Skeletal muscle tissue (tissue), 5 donors: ENCODE measurements around the gene SPI1. TPM values are rescaled to one million over a fixed set of nuclear protein-coding genes. Genes with fewer than 3 reads are reported as not detected.

Experiments
- H3K27ac ChIP-seq: one replicate; pipeline ENCODE4 v1.7.0; 2013; ENCODE audit warnings: mild to moderate bottlenecking, low read depth, low read length, inconsistent platforms
- H3K27me3 ChIP-seq, 3 donors: one replicate each; pipeline ENCODE4 v1.7.0; 2013; ENCODE audit warnings: low read length in 3 of 3; ENCODE audit not compliant: control insufficient read depth in 3 of 3, insufficient read depth in 3 of 3
- H3K36me3 ChIP-seq, 3 donors: one replicate each; pipeline ENCODE4 v1.7.0; 2013; ENCODE audit warnings: low read length in 3 of 3; ENCODE audit not compliant: control insufficient read depth in 3 of 3, insufficient read depth in 3 of 3
- H3K4me1 ChIP-seq, 3 donors: one replicate each; pipeline ENCODE4 v1.7.0; 2013; ENCODE audit warnings: low read length in 3 of 3, mild to moderate bottlenecking in 3 of 3; ENCODE audit not compliant: control insufficient read depth in 3 of 3, insufficient read depth in 3 of 3
- H3K4me3 ChIP-seq, 3 donors: one replicate each; pipeline ENCODE4 v1.7.0; 2013; ENCODE audit warnings: low read length in 3 of 3
- H3K9ac ChIP-seq, 3 donors: one replicate each; pipeline ENCODE4 v1.7.0; 2013; ENCODE audit warnings: low read length in 3 of 3, mild to moderate bottlenecking in 3 of 3, moderate library complexity in 2 of 3, low read depth in 1 of 3
- H3K9me3 ChIP-seq, 3 donors: one replicate each; pipeline ENCODE4 v1.7.0; 2013; ENCODE audit warnings: low read length in 3 of 3; ENCODE audit not compliant: control insufficient read depth in 3 of 3
- small RNA-seq: library from RNA; depleted of rRNA; stranded (forward); fragments of <200 nt; gene quantifications from one replicate; pipeline ENCODE3, GENCODE V24; 2014
- total RNA-seq: library from RNA; depleted of rRNA; stranded (reverse); fragments of >200 nt; gene quantifications from one replicate; pipeline ENCODE4 v1.2.3, GENCODE V29; 2014
- donor health status: Osteomylitis.

Gene SPI1
- total RNA-seq, 1 donor from 2014 or later: 2.6 TPM

GRCh38 chr11:47308050-47308823 lies 70.1 kb downstream of the SPI1 start:
- Histone ChIP-seq H3K36me3 (peaks cover 49 to 71% (median 62%) of the 10 kb centered on the region in 3 donors), H3K9ac (no peak overlapping the region), H3K27ac (no peak overlapping the region), H3K4me1 (peaks cover 16 to 20% (median 18%) of the 10 kb centered on the region in 3 donors), H3K27me3 (no peaks in the 10 kb centered on the region), H3K4me3 (no peak overlapping the region), H3K9me3 (no peaks in the 10 kb centered on the region)

GRCh38 chr11:47306484-47306844 lies 71.9 kb downstream of the SPI1 start:
- Histone ChIP-seq H3K9me3 (no peaks in the 10 kb centered on the region), H3K27ac (no peak overlapping the region), H3K27me3 (no peaks in the 10 kb centered on the region), H3K4me3 (no peak overlapping the region), H3K9ac (peak overlapping the region in 1 of 3 donors; percentile 3), H3K36me3 (peaks cover 44 to 61% (median 60%) of the 10 kb centered on the region in 3 donors), H3K4me1 (peaks cover 16 to 20% (median 18%) of the 10 kb centered on the region in 3 donors)

DNA sequence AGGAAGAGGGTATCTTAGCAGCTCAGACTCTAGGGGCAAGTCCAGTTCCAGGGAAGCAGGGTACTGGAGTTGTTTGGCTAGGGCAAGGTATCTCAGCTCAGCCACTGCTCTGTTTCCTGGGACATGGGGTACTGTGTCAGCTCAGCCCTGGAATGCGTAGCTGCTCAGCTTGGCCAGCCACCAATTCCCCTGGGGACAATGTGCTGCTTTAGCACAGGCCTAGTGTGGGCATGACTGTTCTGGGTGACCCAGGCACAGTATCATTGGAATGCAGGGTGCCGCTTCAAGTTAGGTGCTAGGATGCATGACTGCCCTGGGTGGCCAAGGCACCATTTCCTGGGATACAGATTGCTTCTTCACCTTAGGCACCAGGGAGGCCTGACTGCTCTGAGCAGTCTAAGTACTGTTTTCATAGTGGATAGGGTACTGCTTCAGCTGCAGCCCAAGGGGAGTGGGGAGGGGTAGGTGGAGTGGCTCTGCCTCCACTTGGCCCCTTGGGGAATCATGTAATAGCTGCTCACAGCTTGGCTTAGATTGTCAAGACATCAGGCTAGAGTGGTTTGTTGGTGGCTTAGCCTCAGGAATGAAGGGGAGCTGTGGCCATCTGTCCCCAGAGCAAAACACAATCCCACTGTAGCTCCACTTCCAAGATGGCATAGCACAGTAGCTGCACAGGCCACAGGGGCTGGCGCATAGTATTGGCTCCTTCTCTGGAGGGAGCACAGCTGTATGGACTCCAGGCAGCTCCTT lies 72.4 kb downstream of the SPI1 start:
- Histone ChIP-seq H3K9ac (peak overlapping the region in 2 of 3 donors; percentile 3 to 62), H3K36me3 (peaks cover 41 to 56% (median 55%) of the 10 kb centered on the region in 3 donors), H3K4me1 (peaks cover 16 to 20% (median 18%) of the 10 kb centered on the region in 3 donors), H3K27me3 (no peaks in the 10 kb centered on the region), H3K4me3 (no peak overlapping the region), H3K9me3 (no peaks in the 10 kb centered on the region), H3K27ac (no peak overlapping the region)

Small RNA genes lying within 50 kb of the gene (small RNA-seq; reads per million reads assigned to genes)
- not detected for gene MIR4487

Other genes starting within 250 kb of the SPI1 start
- 105 TPM for gene ARFGAP2, start 201.7 kb downstream of the SPI1 start, total RNA-seq
- gene PACSIN3, start 192.1 kb downstream of the SPI1 start, total RNA-seq: 127 TPM
- 7.8 TPM for gene DDB2, start 163.6 kb downstream of the SPI1 start, total RNA-seq
- 11.5 TPM for gene ACP2, start 129.7 kb downstream of the SPI1 start, total RNA-seq
- 23.5 TPM for gene NR1H3, start 120.6 kb downstream of the SPI1 start, total RNA-seq
- 15.7 TPM for gene MADD, start 108.4 kb downstream of the SPI1 start, total RNA-seq
- 1.6 TPM for gene MYBPC3, start 25.8 kb downstream of the SPI1 start, total RNA-seq
- 16.7 TPM for gene SLC39A13, start 30.0 kb upstream of the SPI1 start, total RNA-seq
- gene PSMC3, start 47.9 kb upstream of the SPI1 start, total RNA-seq: 146 TPM
- gene RAPSN, start 70.6 kb upstream of the SPI1 start, total RNA-seq: 44.9 TPM
- gene CELF1, start 174.6 kb upstream of the SPI1 start, total RNA-seq: 74.6 TPM
- gene PTPMT1, start 187.1 kb upstream of the SPI1 start, total RNA-seq: 18.8 TPM
- gene KBTBD4, start 200.4 kb upstream of the SPI1 start, total RNA-seq: 19.8 TPM
- 95.5 TPM for gene NDUFS3, start 200.5 kb upstream of the SPI1 start, total RNA-seq
- 2.1 TPM for gene FAM180B, start 208.1 kb upstream of the SPI1 start, total RNA-seq
- 6.8 TPM for gene C1QTNF4, start 215.9 kb upstream of the SPI1 start, total RNA-seq